Left lobe of liver (tissue), 2 donors: ENCODE results near the gene TIAM2. TPM values are rescaled to one million over a fixed set of nuclear protein-coding genes. Genes with fewer than 3 reads are reported as not detected.
"Not testable (repeated sequence)": the region's sequence is repeated elsewhere in the genome, so short reads cannot be mapped to it uniquely, and the experiment has no call there.

Source experiments
- ATAC-seq: fragments of 200-7000 bp; cut with Tn5 transposase; one replicate; pipeline ENCODE4 v1.9.1; 2020; ENCODE audit warnings: mild to moderate bottlenecking, moderate library complexity
- DNase-seq: peaks from one replicate; pipeline ENCODE4 v3.0.0-alpha.2; 2020; ENCODE audit warnings: low spot score
- total RNA-seq: library from RNA; stranded (reverse); gene quantifications from one replicate; pipeline ENCODE4 v1.2.1, GENCODE V29; 2021
- donor health status: DM: no; HTN: no; CAD: no; lungs with moderate emphysema.
- donor health status: DM: no; HTN: yes; CAD: no.

TIAM2 gene
- total RNA-seq, 1 donor from 2014 or later: 2.0 TPM

DNA sequence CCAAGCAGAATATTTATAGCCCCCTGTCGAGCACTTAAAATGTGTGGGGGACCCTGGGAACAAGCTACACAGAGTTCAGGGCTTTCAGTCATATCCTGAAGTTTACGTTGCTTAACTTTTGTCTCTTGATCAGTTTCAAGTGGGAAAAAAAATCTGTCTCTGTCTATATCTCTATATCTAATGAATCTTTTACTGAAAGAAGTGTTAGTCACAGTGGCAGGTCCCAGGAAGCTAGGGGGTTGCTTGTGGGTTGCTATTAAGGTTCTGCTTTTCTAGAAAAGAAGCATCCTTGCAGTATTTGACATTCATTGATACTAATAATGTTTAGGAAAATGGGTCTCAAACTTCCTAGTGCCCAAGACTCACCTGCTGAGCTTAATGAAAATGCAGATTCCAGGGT lies 192.0 kb downstream of the TIAM2 start:
- DNase-seq: no peak
- no peak for ATAC-seq

DNA sequence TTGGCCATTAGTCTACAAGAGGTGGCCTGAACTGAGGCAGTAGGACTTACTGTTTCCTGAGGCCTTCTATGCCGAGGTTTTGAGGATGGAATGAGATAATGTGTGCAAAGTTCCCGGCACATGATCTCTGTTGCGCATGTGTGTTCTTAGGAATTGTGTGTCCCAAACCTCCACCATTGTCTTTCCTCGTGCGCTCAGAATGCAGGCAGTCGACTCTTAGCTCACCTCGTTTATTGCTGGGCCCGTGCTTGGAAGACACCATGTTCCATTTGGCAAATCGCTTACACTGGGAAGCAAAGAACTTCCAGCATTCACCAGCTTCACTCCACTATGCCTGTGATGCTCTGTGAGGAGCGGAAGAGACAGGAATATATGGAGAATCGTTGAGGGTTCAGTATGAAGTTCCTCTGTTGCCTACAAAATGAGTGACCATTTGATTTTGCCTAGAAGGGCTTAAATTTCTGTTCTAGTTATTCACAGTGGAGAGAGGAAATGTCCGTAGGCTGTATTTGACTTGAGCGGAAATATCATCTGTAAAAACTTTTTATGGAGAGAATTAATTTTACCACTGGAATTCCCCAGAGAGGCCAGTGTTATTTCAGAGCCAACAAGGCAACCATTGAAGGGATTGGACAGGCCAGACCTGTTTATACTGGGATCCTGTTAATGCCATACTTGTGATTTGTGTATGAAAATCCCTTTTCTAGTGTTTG lies 193.0 kb downstream of the TIAM2 start:
- ATAC-seq (no peak), DNase-seq (no peak)

DNA sequence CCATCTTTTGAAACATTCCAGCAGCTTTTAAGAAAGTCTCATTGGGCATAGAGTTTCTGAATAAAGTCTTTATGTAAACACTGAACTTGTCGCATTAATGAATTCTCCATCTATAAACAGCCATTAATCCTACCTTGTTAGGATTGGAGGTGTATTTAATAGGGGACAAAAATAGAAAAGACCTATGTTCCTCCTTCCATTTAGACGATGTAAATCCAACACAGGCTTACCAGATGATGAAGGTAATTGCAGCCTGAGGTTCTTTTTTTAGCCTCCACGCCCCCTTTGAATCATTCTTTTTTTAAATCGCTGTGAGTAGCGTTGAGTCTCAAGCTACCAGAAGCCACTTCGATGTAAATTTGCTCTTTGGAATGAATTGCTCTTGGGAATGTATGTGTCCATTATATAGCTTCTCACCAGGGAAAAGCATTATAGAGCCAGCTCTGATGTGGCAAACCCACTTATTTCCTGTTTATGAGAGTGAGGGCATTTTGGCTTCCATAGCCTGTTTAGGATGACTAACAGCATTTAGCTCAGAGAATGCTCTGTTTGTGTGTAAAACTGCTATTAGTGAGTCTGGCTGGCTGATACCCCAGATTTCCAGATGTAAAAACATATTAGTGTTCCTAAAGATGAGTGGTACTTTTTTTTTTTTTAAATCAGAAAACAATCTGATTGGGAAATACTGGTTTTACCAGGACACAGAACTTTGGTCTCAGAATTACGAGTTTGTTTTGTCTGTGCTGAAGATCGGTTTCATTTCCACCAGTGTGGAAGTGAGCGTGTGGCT lies 193.8 kb downstream of the TIAM2 start:
- ATAC-seq (peak; percentile 90), DNase-seq (no peak)

DNA sequence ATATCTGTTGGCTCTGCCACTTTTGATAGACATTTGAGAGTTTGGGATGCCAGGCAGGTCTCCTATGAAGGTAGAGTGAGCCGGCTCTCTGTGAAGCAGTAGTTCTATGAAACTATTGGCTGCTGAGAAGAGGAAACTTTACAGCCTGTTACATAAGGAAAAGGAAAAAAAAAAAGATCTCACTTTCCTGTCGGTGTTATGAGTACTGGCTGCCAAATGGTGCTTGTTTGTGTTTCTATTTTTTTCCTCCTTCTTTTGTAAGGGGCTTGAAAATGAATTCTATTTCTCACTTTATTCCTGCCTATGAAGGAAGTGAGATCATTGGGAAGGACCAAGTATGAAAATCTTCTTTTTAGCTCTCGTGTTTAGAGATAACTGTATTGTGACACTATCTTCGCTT lies 195.6 kb downstream of the TIAM2 start:
- ATAC-seq (no peak), DNase-seq (no peak)

DNA sequence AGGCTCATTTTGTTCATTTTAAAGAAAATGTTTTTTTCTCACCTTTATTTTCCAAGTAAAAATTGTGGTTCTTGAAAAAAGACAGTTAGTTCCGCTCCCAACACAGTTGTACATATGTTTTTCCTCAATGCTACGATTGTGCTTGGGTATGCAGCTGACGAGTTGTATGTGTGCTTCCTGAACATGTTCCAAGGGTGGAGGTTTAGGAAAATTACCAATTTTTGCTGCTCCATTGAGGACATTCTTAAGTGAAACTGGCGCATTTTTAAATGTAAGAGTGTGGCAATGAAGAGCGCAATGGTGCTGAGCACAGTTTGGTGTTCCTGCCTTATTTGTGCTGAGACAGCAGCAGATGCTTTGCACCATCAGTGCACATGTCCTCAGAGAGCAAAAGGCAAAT lies 198.4 kb downstream of the TIAM2 start:
- DNase-seq: no peak
- no peak for ATAC-seq

DNA sequence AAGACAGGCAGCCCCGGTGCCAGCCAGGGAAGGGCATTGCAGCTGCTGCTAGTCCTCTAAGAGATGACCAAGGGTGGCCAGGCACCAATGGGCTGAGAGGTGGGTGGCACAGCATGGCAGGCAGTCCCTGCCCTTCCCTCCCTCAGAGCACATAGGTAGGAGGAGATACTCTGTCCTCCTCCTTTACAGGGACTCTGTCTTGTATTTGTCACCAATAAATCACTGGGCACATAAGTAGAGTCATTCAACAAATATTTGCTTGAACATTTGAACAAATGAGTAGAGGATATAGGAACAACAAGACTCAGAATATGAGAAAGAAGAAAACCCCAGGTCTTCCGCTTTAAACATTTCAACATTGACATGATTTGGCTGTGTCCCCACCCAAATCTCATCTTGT lies 199.3 kb downstream of the TIAM2 start:
- DNase-seq (no peak), ATAC-seq (no peak)

DNA sequence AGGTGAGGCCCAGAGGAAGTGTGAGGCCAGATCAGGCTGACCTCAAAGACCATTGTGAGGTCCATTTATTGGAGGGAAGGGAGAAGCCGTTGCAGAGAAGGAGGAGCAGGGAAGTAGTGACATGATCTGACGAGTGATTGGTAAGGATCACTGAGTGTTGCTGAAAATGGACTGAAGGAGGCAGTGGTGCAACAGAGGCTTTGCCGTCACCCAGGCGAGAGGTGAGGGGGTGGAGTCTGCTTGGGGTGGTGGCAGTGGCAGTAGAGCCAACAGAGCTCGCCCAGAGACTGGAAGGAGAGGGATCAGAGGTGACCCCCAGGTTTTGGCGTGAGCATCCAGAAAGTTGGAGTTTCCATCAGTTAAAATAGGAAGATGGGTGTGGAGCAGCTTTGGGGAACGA lies 200.8 kb downstream of the TIAM2 start:
- ATAC-seq (no peak), DNase-seq (no peak)

DNA sequence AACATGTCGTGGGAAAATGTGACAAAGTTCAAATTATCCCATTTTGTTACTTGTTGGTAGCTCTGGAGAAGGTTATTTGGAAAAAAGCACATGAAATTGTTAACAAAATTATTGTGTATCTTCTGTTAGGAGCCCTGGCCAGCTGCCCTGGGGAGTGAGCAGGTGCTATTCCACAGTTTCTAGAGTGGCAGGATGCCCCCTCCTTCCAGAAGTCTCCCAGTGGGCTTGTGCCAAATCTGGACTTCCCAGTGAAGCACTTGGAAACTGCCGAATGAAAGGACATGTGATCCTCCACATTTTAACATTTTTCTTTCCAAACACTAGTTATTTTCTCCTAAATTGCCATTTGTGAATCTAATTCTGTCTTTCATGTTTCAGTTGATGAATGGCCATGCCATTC lies 201.8 kb downstream of the TIAM2 start:
- DNase-seq: no peak

DNA sequence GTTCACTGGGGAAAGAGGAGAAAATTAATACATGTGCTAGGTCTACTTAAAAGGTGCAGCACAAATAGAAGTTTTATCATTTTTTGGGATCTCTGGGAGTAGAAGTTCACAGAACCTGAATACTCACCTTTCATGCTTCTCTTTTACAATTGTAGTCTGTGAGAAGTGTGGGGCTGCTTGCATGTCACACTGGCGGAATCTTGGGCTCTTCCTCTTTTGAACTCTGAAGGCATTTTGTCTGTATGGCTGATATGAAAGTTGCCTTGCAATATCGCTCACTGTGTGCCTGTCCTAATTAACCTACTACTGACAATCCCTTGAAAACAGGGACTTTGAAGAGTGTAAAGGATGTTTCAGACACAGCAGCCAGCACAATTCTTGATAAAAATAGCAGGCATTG lies 202.8 kb downstream of the TIAM2 start:
- DNase-seq (no peak), ATAC-seq (no peak)

More for the DNA sequence above, 201.8 kb downstream of the TIAM2 start:
- no peak for ATAC-seq

DNA sequence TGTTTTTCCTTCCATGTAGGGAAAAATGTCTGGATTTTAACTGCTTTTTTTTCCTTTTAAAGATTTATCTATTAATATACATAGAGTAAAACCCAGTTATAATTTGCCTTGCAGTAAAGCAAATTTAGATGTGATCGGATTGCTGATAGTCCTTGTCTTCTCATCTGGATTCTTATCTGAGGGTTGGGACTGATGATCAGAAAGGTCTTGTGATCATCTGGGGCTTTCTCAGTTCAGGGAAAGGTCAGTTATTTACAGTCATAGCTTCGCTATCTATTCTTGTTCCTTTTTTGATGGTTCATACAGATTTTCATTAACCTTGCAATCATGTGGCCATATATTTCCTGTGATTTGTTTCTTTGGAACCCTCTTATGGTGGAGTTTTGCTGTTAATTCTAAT lies 204.9 kb downstream of the TIAM2 start:
- no peak for DNase-seq
- ATAC-seq: no peak

DNA sequence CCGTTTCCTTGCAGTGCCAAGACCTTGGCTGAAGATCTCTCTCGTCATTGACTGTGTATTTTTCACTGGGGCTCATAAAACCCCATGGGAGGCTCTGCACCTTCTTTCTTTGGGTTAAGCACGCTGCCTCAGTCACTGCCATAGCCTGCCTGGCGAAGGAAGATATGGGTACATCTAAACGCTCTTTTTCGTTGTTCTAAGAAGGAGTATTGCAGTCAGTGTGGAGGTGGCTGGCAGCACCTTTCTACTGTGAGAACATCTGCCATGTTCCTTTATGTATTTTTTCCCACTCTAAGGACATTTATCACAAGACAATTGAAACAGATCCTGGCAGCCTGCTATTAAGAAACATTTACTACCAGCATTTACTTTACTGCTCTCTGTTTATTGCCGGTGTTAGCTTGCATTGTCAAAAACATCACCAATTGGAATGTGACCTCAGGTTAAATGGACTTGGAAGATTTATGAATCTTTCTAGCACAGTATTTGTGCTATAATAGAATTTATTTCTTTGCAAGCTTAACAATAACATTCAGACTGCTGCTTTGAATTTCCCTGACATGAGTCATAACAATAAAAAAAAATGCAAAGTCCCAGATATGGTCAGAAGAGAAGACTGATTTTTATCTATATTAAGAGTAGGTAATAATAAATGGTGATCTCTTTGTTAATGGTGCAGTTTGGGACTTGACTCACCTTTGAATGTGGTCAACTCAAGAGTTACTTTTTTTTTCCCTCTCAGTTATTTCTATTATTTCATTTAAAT lies 206.5 kb downstream of the TIAM2 start:
- no peak for DNase-seq

DNA sequence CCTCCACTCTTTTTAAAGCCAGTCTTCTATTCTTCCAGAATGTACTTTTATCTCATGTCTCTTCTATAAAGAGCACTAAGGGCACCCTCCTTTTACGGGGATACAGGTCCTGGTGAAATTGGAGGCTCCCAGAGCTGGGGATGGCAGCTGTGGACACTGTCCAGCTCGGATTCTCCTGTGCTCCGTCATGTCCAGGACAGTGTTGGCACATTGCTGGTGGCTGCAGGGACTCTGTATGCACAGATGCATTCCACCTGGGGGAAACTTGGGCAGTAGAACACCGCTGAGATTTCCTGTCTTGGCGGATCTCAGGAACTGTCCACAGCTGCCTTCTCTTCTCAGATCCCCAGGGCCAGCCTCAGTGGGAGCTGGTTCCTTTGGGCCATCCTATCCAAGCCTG lies 212.1 kb downstream of the TIAM2 start:
- DNase-seq: no peak
- ATAC-seq: no peak

More for the DNA sequence above, 206.5 kb downstream of the TIAM2 start:
- ATAC-seq: no peak

DNA sequence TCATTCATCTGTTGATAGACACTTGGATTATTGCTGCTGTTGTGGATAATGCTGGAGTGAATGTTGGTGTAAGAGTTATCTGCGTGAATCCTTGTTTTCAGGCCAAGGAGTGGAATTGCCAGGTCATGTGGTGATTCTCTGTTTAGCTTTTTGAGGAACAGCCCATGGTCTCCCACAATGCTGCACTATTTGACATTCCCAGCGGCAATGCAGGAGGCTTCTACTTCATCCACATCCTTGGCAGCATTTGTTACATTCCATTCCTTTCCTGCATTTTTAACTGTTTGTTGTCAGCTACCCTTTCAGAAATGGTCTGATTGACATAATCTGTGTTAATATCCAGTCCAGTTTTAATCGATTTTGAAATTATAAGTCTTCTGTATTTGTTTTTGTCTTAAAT lies 217.0 kb downstream of the TIAM2 start:
- DNase-seq: no peak
- no peak for ATAC-seq

DNA sequence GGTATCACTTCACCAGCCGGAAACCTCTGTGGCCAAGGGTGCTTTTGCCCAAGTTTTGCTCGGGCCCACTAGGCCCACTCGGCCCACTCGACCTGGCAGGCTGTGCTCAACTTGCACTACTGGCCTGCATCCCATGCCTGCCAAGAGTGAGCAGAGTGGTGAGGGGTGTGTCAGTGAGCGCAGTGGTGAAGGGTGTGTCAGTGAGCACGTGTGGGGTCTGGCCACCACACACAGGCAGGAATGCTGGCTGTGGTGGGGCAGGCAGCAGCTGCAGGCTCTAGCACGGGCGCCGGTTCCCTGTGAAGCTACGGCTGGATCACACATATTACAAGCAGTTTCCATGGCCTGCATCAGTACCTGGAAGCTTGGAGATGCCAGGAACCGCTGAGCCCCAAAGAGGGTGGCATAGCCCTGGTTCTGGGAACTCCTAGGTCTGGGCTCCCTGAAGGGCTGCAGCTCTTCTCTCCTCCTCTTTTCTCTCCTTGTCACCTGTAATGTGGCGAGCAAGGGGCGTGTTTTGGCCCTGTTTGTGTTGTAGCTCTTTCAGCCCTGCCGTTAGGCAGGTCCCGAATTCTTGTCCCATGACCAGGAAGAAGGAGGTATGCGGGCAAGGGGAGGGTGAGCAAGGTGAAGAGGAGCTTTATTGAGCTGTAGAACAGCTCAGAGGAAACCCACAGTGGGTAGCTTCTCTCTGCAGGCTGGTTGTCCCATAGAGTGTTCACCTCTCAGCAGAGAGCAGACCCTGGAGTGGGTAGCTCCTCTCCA lies 217.7 kb downstream of the TIAM2 start:
- ATAC-seq: no peak
- no peak for DNase-seq

DNA sequence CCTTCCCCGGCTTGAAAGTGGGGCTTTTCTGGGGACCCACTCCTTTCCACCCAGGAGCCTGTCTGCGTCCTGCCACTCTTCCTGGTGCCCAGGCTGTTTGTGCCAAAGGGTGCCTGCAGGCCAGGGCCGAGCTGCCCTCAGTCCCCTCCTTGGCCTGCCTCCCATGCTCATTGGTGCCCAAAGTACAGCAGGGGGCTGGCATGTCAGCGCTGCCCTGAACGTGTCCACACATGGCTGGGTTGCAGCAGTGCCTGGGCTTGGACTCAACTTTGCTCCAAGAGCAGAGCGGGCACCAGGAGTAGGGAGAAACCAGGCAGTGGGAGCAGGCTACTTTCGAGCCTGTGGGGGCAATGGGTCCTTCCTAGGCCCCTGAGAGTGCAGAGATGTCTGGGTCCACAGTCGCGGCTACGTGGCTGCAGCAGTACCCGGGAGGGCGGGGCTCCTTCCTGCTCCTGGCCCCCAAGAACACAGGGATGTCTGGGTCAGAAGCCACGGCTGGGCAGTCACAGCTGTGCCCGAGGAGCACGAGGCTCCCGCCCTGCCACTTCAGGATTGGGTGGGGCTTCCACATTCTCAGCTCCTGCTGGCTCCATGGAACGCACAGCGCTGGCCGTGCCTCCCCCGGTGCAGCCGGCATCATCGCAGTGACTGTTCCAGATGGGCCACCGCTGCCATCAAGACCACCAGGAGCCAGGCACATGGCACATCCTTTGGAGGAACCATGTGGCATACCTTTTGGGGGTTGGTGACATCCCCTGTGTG lies 218.7 kb downstream of the TIAM2 start:
- no peak for ATAC-seq
- no peak for DNase-seq

DNA sequence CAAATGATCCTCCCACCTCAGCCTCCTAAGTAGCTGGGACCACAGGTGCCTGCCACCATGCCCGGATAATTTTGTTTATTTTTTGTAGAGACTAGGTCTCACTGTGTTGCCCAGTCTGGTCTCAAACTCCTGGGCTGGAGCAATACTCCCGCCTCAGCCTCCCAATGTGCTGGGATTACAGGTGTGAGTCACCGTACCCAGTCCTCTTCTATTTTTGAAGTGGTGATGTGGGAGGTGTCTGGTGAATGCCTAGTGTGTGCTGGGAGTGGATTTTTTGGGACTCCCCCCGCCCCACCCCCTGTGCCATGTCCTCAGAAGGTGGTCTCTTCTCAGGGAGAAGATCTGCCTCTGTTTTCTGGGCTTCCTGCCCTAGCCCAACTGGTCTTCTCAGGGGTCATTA lies 220.8 kb downstream of the TIAM2 start:
- DNase-seq: no peak

DNA sequence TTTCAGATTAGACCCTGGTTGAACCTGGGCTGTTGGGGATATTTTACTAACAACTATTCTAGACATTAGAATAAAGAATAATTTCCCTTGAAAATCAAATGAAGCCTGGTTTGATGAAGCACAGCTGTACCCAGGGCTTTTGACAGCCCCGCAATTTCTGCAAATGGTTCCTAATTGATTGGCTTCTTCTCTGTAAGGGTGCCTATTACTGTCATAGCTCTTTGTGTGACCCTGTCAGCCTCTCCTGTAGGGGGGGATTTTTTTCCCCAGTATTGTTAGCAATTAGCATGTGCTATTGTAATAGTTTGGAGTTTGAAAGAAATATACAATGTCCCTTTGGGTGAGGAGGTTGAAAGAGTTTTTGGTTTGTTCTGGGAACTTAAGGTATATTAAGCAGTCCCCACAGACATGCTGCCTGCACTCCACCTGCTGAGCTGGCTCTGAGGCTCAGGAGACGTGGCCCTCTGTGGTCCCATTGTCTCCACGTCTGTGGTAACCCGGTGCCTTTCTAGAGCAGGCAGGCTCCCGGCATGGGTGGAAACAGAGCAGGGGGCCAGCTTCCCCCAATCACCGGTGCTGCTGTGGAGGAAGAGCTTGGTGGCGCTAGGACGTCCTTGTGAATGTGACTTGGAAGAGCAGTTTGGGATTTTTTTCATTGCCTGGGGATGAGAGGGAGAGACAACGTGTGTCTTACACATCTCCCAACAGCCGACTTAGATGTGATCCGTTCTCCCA lies 221.4 kb downstream of the TIAM2 start:
- ATAC-seq (no peak), DNase-seq (no peak)

More for the DNA sequence above, 220.8 kb downstream of the TIAM2 start:
- no peak for ATAC-seq

DNA sequence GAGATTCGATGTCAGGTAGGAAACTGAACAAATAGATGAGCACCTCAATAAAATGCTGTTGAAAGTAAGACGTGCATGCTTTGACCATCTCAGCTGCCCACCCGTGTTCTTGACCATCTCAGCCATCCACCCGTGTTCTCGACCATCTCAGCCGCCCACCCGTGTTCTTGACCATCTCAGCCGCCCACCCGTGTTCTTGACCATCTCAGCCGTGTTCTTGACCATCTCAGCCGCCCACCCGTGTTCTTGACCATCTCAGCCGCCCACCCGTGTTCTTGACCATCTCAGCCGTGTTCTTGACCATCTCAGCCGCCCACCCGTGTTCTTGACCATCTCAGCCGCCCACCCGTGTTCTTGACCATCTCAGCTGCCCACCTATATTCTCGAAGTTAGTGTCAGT lies 223.6 kb downstream of the TIAM2 start:
- not testable (repeated sequence) for DNase-seq, ATAC-seq

DNA sequence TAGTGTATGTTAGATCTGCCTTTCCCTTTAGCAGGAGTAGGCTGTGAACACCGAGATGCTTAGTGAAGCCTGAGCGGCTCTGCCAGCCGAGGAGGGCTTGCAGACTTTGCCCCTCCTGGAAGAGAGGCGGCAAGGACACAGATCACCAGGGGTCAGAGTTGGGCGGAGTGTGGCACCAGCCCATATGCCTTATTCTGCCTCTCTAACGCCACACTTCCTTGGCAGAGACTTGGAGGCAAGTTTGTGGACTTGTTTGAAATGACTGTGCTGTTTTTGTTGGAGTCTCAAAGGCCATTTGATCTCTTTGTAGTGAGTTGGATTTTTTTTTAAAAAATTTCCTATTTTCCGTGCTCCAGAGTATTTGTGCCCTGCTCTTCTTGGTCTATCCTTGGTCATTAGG lies 224.2 kb downstream of the TIAM2 start:
- no peak for ATAC-seq
- no peak for DNase-seq
